ENCODE data around the gene TRIM38.
A peak's percentile ranks its signal among the peaks of the same experiment; 100 is the strongest.
"Not testable (repeated sequence)": the region's sequence is repeated elsewhere in the genome, so short reads cannot be mapped to it uniquely, and the experiment has no call there.

Gene TRIM38

DNA sequence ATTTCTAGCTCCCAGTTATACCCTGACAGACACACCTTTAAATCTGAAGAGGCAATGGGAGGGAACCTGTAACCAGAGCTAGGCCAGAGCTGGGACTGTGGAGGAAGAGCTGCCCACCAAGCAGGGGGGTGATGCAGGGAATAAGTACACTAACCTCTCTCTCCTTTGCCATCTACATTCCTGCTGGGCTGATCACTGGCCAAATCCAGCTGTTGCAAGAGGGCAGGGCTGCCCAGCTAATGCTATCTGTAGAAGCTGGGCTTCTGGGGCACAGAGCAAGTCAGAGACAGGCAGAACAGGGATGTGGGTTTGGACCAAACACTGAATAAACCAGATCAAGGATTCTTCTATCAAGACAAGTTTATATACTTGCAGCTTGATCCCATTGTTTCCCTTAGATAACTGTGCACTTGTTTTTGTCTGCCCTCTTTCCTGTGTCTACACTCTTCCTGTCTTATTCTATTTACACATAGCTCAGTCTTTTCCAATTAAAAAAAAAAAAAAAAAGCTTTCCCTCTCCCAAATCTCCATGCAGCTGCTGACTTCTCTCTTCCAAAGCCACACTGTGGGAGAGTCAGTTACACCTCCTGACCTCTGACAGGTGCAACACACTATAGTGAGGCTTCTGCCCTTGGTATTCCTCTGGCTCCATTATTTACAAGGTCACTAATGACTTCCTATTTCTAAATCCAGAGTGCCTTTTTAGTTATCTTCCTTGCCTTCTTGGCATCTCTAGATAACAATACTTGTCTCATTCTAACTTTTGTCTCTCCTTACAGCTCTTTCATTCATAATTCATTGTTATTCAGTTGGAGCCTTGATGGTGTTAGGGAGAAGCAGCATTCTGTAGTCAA, 43.7 kb downstream of the TRIM38 start:
- no peak for DNase-seq (ENCODE audit: low spot score)

DNA sequence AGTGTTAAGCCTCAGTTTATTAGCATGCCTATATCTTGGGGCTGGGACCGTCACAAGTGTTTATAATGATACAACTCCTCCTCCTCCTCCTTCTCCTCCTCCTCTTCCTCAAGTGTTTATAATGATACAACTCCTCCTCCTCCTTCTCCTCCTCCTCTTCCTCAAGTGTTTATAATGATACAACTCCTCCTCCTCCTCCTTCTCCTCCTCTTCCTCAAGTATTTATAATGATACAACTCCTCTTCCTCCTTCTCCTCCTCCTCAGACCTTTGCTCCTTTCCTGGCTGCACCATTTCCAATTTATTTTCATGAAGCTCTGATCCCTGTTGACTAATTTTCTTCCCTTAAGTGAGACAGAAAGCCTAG, 44.3 kb downstream of the TRIM38 start:
- not testable (repeated sequence) for DNase-seq (ENCODE audit: low spot score)

DNA sequence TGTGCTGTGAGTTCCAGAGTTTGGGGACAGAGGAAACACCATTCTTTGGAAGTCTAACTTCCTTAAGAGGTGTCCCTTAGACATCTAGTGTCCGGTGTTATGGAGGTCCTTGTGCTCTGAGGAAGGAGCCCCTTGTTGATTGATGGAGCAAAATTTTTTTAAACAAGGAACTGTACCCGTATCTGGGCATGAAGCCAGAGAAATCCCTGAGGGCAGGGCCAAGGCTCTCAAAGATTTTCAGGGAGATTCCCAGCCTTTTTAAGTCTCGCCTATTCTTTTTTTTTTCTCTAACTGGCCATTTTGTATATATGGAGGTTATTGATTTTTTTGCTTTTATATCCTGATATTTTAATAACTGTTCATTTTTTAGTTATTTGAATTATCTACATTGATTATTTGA, 45.9 kb downstream of the TRIM38 start:
- no peak for DNase-seq (ENCODE audit: low spot score)

DNA sequence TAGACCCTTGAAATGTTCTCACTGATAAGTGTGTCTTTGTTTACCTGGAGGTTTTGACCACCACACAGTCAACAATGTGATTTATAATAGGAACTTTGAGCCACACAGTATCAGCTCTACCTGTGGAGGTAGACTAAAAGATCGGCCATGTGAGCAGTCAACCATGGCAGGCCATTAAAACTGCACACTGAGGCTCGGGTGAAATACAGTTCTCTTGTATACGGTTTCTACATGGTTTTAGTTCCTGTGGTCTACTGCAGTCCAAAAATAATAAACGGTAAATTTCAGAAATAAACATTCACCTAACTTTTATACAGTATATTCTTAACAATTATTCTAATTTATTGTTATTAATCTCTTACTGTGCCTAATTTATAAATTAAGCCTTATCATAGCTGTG, 47.2 kb downstream of the TRIM38 start:
- no peak for DNase-seq (ENCODE audit: low spot score)

DNA sequence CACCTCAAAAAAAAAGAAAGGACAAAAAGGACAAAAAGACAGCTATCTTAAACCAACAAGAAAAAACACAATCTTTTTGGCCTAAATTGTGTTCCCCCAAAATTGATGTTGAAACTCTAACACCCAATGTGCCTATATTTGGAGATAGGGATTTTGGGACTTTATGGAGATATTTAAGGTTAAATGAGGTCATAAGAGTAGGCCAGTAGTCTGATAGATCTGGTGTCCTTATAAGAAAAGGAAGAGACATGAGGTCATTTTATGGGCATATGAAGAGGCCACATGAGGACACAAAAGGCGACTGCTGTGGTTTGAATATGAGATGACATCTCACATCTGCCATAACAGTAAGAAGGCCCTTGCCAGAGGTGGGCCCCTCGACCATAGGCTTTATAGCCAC, 49.5 kb downstream of the TRIM38 start:
- no peak for DNase-seq (ENCODE audit: low spot score)

DNA sequence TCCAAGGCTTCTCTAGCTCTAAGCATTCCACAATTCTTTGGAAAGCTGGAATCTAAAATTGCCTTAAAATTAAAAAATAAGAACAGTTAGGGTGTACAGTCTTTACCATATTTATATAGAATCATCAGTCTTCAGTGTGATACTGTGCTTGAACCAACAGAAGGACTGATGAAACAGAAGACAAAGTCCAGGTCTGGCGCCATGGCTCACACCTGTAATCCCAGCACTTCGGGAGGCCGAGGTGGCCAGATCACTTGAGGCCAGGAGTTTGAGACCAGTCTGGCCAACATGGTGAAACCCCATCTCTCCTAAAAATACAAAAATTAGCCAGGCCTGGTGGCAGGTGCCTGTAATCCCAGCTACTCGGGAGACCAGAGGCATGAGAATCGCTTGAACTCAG, 51.8 kb downstream of the TRIM38 start:
- not testable (repeated sequence) for DNase-seq (ENCODE audit: low spot score)

DNA sequence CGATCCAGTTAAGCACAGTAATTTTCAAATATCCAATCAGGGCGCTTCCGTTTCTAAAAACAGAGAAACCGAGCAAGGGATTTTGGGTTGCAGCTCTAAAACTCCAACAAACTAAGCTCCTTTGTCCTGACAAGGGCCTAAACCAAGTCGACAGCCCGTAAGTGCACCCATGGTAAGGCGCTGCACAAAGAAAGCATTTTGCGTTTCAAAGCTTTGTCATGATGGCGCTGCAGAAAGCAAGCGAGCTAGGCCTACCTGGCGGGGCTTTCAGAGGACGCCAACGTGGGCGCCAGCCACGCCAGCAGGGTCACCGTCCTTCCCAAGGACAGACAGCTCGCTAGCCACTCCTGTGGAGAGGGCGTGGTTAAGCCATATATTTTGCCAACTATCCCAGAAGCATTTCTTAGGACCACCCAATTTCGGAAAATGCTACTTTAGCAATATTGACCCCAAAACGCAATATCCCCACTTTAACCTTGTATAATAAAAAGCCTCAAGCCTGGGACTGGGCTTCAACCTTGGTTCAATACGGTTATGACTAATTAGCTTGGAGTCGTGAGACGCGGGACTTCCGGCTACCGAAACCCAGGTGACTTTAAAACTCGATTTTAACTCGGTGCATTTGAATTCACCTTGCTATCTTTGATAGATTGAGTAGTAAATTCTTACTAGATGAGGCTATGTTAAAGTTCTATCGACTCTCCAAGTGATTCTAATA, 53.8 kb downstream of the TRIM38 start:
- no peak for DNase-seq (ENCODE audit: low spot score)

DNA sequence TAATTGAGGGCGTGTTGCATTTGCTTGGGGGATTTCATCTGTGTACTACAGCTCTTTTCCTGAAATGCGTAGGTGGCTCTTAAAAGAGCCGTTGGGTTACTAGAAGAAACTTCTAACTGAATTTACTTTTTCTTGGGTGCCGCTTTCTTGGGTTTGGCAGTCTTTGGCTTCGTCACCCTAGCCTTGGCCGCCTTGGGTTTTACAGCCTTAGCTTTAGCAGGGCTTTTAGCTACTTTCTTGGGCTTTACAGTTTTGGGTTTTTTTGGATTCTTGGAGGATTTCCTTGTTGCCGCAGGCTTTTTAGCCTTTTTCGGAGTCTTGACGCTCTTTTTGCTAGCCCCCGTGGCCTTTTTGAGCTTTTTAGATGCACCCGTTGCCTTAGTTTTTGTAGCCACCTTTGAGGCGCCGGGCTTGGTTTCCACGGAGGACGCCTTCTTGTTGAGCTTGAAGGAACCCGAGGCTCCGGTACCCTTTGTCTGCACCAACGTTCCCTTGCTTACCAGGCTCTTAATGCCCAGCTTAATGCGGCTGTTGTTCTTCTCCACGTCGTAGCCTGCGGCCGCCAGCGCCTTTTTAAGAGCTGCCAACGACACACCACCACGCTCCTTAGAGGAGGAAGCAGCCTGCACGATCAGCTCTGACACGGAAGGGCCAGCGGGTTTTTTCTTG, 54.5 kb downstream of the TRIM38 start:
- peak; percentile 1 for DNase-seq (ENCODE audit: low spot score)

DNA sequence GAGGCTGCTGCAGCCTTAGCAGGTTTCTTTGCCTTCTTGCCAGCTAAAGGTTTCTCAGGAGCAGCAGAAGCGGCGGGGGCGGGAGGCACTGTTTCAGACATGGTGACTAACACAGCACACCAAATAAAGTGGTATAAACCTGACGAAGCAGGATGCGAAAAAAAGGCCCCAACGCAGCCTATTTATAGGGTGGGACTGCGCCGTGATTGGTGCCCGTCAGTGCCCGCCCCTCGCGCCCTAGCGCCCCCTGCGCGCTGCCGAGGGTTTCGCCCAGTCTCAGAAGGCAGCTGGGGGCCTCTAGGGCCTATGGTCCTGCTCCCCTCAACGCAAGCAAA, 55.0 kb downstream of the TRIM38 start:
- peak; percentile 75 for DNase-seq (ENCODE audit: low spot score)

DNA sequence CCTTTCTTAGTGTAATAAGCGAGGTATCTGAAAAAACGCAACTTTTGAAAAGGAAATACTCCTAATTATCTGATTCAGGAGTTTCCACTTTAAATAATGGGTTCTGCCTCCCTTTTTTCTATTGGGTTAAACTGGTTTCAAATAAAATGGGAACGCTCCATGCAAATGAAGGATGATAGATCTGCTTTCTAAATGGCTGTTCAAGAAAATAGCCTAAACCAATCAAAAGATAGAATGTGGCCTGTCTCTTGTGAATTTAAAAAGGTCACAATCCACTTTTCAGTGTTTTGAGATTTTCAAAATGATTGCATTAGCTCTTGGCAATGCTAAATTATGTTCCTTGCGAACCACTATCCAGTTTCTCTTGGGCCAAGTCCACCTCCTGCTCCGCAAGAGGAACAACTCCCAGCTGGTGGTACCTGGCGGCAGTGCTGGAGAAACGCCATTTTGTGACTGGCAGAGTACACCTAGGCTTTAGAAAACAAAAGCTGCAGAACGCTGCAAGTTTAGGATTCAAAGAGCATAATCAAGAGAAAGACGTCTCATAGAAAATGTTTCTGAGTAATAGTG, 56.7 kb downstream of the TRIM38 start:
- no peak for DNase-seq (ENCODE audit: low spot score)

DNA sequence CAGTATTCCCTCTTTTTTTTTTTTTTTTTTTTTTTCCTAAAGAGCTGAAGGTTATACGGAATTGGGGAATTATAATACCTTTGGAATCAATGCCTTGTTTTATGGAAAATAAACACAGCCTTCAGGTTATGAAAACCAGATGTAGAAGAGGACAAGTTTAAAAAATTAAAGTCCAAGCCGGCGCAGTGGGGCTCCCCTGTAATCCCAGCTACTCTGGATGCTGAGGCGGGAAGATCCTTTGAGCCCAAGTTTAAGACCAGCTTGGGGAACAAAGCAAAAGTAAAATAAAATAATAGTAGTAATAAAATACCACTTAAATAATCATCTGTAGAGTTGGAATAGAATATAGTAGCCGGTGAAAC, 57.3 kb downstream of the TRIM38 start:
- DNase-seq (ENCODE audit: low spot score) = no peak

DNA sequence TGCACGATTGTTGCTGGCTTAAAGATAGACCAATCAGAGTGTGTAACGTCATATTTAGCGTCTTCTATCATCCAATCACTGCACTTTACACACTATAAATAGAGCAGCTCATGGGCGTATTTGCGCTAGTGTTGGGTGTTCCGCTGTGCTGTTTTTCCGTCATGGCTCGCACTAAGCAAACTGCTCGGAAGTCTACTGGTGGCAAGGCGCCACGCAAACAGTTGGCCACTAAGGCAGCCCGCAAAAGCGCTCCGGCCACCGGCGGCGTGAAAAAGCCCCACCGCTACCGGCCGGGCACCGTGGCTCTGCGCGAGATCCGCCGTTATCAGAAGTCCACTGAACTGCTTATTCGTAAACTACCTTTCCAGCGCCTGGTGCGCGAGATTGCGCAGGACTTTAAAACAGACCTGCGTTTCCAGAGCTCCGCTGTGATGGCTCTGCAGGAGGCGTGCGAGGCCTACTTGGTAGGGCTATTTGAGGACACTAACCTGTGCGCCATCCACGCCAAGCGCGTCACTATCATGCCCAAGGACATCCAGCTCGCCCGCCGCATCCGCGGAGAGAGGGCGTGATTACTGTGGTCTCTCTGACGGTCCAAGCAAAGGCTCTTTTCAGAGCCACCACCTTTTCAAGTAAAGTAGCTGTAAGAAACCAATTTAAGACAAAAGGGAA, 57.9 kb downstream of the TRIM38 start:
- peak; percentile 91 for DNase-seq (ENCODE audit: low spot score)

DNA sequence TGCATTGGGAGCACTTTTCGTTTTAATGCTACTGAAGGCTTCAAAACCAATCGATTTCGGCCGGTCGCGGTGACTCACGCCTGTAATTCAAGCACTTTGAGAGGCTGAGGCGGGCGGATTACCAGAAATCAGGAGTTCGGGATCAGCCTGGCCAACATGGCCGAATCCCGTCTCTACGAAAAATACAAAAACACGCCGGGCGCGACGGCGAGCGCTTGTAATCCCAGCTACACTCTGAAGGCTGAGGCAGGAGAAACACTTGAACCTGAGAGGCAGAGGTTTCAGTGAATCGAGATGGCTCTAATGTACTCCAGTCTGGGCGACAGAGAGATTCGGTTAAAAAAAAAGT, 58.4 kb downstream of the TRIM38 start:
- no peak for DNase-seq (ENCODE audit: low spot score)

DNA sequence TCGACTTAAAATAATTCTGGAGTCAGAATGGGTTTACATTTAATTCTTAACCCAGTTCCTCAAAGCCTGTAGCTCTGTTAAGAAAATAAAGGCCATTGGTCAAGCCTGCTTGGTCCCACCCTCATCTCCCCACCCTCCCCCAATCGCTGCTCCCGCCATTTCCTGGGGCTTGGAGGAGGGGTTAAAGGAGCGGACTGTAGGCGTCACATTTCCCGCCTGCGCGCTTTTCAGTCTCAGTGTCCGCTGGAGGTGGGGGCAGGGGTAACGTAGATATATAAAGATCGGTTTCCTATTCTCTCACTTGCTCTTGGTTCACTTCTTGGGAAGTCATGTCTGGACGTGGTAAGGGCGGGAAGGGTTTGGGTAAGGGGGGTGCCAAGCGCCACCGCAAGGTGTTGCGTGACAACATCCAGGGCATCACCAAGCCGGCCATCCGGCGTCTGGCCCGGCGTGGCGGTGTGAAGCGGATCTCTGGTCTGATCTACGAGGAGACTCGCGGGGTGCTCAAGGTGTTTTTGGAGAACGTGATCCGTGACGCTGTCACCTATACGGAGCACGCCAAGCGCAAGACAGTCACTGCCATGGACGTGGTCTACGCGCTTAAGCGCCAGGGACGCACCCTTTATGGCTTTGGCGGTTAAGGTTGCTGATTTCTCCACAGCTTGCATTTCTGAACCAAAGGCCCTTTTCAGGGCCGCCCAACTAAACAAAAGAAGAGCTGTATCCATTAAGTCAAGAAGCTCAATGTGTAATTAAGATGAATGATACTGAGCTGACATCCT, 58.9 kb downstream of the TRIM38 start:
- DNase-seq (ENCODE audit: low spot score) = peak; percentile 87

DNA sequence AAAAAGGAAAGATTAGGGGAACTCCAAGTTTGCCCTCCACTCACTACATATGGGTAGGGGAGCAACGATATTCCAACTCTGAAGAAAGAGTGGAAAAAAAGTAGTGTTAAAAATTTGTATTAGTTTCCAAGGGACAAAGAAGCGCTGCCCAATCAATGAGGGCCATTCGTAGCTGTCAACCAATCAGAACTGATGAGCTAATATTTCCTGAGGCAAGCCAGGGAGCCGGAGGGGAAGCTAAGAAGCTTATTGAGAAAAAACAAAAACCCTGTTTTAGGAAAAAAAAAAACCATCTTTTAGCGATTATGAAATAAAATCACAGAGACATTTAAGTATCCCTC, 59.5 kb downstream of the TRIM38 start:
- peak; percentile 59 for DNase-seq (ENCODE audit: low spot score)

DNA sequence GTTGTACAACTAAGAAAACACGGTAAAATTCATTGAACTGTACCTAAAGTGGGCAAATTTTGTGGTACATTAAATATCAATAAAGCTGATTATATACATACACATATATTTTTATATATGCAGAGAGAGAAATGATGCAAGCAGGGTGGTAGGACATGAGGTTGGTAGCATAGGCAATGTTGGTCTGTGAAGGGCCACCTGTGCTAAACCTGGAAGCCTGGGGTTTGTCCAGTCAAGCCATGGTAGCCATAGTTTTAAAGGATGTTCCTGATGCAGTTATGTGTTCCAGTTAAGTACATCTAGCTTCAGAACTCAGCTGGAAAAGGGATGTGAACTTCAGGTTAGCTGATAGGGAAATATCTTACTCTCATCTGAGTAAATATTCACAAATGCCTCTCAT, 60.1 kb downstream of the TRIM38 start:
- no peak for DNase-seq (ENCODE audit: low spot score)

DNA sequence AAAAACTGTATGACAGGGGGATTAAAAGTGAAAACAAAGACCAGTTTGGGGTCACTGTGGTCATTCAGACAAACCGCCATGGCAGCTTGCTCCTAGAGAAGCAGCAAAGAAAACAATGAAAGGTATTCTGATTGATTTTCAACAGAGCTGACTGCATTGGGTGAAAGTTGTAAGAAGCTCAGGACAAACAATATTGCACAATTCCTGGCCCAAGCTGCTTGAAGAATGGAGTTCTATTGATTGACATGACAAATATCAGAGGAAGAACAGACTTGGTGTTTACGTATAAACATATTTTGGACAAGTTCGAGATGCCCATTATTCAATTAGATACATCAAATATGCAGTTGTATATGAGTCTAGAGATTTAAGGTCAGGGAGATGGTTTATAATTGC, 62.0 kb downstream of the TRIM38 start:
- DNase-seq (ENCODE audit: low spot score) = no peak

DNA sequence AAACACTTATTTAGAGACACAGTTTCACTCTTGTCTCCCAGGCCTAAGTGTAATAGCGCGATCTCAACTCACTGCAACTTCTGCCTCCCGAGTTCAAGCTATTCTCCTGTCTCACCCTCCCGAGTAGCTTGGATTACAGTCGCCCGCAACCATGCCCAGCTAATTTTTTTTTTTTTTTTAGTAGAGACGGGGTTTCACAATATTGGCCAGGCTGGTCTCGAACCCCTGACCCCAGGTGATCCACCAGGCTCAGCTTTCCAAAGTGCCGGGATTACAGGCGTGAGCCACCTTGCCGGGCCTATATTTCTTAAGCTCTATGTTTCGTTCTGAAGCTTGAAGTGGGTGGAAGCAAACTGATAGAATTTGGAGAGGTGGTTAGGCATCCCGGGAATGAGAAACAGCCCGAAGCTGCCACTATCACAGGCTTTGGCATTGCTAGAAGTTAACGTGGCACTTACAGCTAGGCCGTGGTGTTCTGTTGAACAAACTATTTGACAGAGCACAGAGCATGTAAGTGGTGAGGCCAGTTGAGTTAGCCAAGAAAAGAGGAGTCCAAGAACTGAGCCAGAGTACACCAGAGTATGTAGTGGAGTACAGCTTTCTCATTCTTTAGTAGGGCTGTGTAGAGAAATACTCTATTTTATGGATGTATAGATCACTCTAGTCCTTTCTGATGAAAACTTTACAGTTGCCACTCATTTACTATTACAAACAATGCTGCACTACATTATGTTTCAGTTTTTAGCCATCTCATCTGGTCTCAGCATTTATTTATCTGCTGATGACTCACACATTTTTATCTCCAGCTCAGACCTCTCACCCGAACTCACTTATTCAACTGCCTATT, 62.7 kb downstream of the TRIM38 start:
- DNase-seq (ENCODE audit: low spot score) = peak; percentile 35

DNA sequence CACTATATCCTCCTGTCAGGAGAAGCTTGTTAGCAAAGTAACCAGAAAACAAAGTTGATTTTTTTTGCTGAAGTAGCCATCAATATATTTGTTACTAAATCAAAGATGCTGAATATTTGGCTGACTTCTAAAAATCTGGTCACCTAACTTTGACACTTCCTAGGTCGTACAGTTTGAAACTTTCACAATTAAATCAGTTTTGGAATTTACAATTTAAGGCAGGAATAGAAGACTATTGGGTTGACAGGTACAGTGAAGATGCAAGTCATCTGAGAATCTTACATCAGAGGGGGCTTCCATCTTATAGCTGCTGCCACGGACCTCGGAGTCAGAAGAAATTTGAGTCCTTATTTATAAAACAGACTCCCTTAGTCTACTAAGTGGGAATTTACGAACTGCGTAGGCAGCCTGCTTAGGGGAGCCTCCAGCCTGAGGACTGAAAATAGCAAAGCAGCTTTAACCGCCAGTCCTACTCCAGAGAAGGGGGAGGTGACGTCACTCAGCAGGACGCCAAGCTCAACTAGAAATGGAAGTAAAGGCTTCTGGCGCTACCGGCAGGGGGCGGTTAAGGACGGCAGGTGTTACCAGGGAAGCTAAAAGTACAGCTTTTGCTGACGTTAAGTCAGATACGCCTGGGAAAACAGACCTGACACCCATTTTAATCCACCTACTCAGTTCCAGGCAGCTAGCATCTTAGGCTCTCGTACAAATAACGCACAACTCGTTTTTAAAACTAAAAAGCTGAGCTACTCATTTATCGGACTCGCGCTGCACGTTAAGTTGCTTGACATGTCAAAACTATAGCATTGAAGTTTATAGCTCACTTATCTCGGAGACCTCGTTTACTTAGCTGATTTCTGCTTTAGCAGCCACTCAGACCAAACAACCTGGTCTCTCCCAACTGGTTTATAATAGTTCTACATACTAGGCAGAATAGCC, 63.6 kb downstream of the TRIM38 start:
- peak; percentile 90 for DNase-seq (ENCODE audit: low spot score)

Measured in CD4-positive, alpha-beta T cell treated with Interleukin-2 at 100 ng/mL for 4 hours (primary cell).